HG02642 (cell line): Measurements from ENCODE around the gene ZNF407.
"Not testable (repeated sequence)": the region's sequence is repeated elsewhere in the genome, so short reads cannot be mapped to it uniquely, and the experiment has no call there.

Experiments
- ATAC-seq: cut with Tn5 transposase; IDR thresholded peaks from one replicate; pipeline ENCODE4 v1.9.1; 2021; ENCODE audit warnings: mild to moderate bottlenecking; ENCODE audit not compliant: unreplicated experiment, poor library complexity

ZNF407 gene

DNA sequence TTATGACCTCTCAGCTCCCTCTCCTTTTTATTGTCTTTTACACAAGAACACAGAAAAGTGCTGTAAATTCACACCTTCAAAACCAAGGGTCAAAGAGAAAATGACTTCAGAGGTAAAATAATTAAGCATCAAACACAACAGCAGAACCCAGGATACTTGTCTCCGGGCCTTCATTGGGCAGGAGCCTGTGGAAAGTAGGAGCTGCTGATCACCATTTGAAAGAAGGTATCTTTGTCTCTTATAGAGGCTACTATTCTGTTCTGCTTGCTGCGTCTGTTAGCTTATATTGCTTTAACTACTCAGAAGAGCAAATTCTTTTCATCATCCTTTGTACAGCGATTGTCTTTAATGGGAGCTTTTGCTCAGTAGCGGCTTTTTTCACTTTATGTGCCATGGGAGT lies 350.2 kb downstream of the ZNF407 start:
- ATAC-seq: no peak

DNA sequence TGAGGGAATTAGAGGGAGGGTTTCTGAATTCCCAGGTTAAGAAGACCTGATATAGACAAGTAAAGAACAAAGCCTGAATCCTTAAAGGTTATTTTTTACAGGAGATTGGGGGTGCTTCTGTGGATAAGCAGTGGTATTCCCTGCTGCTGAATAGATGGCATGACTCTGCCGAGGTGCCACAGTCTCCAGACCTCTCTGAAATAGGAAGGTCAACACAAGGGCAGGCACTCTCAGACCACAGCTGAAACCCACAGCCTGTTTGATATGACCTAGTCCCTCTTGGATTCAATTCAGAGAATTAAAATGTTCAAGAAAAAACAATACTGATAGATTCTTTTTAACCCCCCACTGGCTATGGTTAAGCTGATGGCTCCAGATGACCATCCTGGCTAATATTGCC lies 351.9 kb downstream of the ZNF407 start:
- no peak for ATAC-seq

DNA sequence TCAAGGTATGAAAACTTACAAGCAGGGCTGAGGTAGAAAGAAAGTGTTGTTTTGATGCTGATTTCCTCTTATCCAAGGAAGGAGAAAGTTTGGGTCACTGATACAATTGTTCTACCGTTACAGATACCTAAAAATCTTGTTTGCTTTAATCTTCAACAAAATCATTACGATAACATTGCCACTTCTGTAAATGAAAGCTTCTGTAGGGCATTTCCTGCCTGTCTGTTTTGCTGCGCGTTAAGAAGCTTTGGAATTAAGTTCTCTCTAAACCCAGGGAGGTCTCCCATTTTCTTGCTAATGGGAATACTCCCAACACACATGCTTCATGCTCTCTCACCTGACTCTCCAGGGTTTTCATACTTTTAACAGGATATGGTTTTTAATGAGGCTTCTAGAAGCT lies 352.8 kb downstream of the ZNF407 start:
- ATAC-seq: no peak

DNA sequence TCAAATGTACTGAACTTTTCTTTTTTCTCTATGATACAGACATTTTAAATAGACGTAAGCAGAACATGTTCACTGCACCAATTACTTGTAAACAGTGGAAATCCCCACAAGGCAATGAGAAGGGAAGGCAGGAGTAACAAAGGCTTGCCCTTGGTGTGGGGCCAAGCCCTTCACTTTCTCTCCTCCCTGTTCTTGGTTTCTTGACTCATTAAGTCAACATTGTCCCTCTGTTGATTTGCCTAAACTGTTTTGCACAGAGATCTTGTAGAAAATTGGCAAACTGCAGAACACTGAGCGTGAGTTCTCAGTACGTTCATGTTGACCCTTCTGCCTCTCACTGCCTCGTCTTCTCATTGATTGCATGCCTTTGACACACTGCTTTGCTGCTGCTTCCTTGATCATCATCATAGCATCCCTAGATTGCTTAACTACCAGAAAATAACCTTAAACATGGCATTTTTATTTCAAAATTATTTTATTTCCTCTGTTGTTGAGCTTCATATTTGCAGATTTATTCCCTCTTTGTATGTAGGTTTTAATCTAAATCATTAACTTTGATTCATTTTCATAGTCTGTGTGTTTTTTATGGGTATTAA lies 353.6 kb downstream of the ZNF407 start:
- ATAC-seq: peak; percentile 72

DNA sequence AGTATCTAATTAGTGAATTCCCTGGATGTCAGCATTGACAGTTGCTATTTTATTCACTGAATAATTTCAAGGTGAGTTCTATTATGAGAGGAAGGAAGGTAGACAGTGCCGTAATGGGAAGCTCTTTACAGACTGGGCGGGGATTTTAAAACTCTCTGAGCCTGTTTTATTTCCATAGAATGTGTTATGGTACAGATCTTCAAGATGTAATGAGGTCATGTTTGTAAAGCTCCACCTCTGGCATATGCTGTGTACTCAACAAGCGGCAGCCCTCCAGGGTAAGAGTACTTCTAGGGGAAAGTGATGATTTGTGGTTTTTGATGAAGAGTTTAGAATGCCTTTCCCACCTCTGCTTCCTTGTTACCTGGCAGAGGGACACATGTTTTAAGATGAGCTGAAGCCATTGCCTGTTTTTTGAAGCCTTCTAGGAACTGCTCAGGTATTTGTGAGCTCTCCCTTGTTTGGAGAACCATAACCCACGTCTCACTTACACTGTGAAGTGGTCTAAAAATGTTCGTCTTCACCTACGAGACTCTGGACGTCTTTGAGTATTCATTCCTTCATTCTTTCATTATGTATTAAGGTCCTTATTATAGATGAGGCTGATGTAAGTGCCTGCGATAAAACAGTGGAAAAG lies 360.0 kb downstream of the ZNF407 start:
- no peak for ATAC-seq

DNA sequence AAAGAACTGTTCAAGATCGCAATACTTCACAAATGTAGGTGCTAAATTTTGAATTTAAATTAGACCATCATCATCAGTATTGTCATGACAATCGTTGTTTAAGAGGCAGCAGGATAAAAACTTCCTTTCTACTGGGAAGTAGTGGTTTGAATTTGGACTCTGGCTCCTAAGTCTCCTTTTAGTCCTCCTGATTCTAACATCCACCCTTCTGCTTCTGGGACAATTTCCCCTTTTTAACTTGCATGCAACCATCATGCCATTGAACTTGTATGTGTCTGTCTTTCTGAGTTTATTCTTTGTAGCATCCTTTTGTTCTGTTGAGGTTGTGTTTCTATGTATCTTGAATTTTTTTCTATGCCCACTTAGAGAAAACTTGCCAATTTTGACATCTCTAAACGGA lies 361.5 kb downstream of the ZNF407 start:
- no peak for ATAC-seq

DNA sequence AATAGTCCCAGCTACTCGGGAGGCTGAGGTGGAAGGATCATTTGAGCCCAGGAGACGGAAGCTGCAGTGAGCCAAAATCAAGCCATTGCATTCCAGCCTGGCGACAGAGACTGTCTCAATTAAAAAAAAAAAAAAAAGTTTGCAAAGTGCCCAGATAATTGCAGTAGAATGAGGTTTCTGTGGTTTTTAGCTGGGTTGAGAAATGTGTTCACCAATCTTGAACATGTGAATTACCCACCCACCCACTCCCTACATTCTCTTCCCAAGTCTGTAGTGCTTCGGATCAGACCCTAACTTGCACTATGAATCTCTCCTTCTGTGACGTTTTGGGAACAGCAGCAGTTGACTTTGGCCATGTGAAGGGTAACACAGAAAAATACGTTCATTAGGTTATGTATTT lies 363.9 kb downstream of the ZNF407 start:
- no peak for ATAC-seq

DNA sequence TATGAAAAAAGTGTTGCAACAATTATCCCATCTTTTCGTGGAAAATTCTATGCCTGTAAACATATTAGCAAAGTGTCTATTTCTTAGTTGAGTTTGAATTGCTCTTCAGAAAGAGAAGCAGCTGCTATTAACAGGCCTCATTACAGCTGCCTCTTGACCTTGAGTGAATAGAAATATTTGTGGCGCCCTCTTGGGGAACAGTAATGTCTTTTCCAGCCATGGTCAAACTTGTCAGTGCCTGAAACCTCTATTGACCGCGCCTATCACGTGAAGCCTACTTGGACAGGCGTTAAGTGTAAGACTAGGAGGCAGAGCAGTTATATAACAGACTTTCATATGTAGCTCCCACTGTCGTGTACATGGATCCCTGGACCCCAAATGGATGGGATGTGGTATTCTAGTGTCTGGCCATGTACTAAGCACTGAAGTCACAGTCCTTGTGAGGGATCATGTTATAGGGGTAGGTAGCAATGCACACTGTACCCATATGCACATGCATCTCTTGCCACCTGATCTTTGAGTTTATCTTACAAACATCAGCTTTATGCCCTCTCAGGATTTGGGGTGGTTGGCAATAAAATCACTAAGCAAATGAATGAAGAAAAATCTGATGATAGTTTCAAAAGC lies 366.3 kb downstream of the ZNF407 start:
- ATAC-seq: peak; percentile 78

DNA sequence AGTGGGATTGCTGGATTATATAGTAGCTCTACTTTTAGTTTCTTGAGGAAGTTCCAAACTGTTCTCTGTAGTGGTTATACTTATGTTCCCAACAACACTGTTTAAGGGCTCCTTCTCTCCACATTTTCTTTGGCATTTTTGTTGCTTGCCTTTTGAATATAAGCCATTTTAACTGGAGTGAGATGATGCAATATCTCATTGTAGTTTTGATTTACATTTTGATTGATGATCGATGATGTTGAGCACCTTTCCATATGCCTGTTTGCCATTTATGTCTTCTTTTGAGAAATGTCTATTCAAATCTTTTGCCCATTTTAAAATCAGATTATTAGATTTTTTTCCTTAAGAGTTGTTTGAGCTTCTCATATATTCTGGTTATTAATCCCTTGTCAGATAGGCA lies 368.0 kb downstream of the ZNF407 start:
- ATAC-seq: no peak

DNA sequence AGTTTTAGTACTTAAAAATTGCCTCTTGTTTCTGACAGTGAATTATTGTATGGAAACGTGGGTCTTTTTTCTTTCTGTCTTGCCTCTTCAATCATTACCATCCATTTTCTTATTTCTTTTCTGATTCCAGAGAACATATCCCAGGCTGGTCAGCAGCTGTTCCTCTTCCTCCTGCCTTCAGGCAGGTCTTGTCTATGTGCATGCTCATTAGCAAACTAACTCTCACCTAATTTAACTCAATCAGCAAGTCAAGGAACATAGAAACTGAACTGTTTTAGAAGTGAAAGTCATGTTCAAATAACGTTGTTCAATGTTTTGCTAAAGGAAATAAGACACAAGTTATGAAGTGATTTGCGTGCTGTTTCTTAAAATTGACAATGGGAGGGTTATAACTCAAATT lies 369.8 kb downstream of the ZNF407 start:
- ATAC-seq: no peak

DNA sequence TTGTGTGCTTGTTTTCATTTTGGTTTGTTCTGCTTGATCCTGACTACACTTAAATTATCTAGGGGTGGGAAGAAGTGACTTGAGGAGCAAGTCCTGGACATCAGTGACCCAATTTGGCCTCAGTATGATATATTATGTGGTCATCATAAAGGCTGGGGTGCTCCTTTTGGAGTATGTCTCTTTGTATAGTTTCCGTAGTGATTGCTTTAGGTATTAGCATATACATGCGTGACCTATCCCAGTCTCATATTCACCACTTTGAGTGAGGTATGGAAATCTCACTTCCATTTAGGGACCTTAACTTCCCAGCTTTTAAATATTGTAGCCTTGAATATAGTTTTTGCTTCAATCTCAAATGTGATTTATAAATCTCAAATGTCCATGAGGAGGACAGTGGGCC lies 370.3 kb downstream of the ZNF407 start:
- no peak for ATAC-seq

DNA sequence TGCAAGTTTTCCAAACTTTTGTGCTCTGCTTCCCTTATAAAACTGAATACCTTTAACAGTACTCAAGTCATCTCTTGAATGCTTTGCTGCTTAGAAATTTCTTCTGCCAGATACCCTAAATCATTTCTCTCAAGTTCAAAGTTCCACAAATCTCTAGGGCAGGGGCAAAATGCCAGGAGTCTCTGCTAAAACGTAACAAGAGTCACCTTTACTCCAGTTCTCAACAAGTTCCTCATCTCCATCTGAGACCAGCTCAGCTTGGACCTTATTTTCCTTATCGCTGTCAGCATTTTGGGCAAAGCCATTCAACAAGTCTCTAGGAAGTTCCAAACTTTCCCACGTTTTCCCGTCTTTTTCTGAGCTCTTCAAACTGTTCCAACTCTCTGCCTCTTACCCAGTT lies 373.7 kb downstream of the ZNF407 start:
- ATAC-seq: not testable (repeated sequence)

DNA sequence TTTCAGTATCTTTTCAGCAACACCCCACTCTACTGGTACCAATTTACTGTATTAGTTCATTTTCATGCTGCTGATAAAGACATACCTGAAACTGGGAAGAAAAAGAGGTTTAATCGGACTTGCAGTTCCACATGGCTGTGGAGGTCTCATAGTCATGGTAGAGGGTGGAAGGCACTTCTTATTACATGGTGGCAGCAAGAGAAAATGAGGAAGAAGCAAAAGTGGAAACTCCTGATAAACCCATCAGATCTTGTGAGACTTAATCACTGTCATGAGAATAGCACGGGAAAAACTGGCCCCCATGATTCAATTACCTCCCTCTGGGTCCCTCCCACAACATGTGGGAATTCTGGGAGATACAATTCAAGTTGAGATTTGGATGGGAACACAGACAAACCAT lies 374.1 kb downstream of the ZNF407 start:
- ATAC-seq: not testable (repeated sequence)

DNA sequence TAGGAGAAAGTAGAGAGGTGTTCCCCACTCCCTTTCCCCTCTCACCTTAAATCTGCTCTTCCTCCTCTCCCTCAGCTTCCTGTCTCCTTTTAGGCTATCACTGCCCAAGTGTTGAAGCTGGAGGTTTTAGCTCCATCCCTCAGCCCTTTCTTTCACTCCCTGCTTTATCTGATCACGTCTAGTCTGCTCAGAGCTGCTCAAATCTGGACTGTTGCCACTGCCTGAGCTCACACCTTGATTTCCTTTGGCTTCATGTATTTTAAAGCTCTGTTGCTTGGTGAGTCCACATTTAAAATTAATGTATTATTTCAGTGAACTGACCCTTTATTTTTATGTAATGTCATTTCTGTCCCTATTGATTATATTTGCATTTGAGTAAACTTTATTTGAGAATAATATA lies 374.7 kb downstream of the ZNF407 start:
- ATAC-seq: no peak

DNA sequence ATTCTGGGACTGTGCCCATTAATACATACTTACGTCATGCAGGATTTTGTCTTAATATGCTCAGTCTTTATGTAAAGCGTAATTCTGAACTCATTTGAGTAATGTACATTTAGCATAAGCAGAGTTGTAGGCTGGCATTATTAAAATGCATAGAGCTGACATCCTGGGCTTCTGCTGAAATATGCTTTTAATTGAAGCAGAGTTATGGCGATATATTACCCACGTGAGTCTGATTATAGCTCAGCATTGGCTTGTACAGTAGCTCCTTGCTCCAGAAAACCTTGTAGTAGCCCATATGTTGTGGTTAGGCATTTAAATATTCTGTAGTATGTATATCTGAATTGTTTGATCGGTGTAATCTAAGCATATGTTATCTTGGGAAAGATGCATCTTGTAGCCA lies 377.3 kb downstream of the ZNF407 start:
- ATAC-seq: no peak

DNA sequence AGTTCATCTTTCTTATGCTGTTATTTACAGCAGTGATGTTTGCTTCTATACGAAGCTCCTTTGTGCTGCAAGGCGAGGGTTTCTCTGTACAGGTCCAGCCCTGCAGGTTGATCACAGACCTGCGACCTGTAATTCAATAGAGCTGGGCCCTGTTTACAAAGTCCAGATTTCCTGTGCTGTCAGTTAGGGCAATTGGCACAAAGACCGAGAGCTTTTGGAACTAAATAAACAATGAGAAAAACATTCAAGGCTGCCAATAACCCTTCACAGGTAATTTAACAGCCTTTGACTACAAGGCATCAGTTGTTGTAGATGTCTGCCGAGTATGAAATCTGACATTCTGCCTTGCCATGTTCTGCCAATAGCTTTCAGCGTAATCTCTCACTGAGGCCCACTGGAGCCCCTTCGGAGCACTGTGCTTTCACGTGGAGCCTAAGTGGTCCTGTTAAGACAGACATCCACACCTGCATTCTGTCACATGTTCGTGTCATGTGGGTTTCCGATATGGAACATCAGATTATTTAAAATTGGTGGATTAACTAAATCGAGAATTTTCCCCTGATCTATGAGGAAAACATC lies 378.8 kb downstream of the ZNF407 start:
- ATAC-seq: no peak

DNA sequence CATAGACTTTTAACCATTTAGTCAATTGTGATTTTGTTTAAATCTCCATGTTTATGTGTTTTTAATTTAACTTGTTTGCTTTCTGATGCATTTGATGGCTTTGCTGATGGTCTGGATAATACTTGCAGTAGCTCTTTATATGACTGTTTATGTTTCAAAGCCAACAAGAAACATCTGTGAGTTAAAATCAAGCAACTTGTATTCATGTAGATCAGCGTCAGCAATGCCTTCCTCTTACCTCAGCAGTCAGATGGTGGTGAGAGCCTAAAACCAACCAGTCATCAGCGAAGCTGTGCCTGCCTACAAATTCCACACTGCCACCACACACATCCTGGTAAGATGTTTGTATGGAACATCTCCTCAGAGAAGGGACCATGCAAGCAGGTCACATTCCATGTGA lies 379.4 kb downstream of the ZNF407 start:
- no peak for ATAC-seq

DNA sequence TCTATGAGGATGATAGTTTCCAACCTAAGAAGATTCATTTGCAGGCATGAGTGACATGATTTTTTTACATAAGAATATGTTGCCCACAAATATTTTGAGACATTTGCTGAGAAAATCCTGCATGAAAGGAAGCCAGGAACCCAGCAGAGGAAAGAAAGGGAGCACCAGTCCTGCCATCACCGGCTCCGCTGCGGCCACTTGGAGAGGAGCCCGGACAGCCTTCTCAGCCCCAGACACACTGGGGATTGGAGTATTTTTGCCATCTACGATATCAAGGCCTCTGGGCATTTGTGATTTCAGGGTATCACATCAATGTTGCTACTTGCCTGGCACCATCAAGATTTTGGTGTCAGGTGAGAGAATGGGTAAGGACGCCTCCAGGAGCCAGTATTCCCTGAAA lies 383.0 kb downstream of the ZNF407 start:
- no peak for ATAC-seq

DNA sequence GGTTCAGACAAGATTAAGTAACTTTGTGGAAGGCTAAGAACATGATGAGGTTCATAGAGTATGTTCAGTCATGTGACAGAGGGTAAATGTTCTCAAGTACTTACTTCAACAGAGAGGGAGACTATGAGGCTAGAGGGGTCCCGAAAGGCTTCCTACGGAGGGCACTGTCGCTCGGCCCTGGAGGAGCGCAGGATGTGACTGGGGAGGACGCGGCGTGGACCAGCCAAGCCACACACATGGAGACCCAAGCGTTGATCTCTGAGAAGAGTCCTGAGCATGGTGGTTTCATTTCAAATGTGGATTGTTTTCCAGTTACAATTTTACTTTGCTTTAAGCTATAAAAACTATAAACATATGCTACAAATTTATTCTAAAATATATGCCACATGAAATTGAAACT lies 383.8 kb downstream of the ZNF407 start:
- ATAC-seq: no peak

DNA sequence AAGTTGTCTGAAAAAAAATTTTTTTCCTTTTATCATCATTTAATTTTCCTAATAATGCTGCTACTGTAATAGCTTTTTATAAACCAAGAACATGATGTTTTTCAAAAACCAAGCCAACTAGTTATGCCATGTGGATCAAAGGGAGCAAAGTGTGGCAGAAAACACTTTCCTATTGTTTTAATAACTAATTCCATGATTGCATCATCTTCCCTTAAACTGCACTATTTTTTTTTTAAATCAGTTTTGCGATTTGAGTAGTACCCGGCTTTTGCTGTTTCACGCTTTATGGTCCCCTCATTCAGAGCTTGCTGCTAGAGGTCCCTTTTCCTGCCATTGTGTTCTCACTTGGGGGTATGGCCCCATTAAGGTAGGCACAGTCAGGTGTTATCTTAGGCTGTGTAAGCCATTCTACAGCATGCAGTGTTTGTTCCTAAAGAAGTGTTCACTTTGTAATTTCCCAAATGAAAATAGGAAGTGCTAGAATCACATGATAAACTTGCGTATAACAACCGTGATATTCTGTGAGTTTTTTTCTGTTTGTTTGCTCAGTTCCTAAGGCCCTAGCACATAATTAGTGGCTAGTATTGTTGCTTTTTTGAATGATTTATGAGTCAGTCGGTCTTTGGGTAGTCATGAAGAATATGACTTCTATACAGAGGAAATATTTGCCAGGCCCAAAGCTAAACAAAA lies 385.4 kb downstream of the ZNF407 start:
- no peak for ATAC-seq

DNA sequence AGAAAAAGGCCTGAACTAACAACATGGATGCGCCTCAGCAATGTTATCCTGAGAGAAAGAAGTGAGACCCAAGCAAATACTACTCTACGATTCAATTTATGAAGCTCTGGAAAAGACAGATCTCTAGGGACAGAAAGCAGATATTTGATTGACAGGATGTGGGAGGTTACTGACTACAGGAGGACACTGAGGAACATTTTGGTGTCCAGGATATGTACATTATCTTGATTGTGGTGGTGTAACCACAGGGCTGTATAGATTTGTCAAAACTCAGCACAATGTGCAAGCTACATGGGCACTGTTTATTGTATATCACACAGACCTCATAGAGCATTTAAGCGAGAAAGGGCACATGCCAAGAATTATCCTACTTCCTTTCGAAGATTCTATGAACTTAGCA lies 391.5 kb downstream of the ZNF407 start:
- no peak for ATAC-seq
